GM12875 (cell line): ENCODE results near the gene GTF2H3.

Experiments used
- H3K4me3 ChIP-seq: one replicate; pipeline ENCODE4 v1.5.1; 2011; ENCODE audit warnings: low read depth, low read length, control low read depth
- TF ChIP-seq, protein P1 (sequence below): IDR thresholded peaks from 2 replicates; pipeline ENCODE4 v1.5.1; 2011; ENCODE audit warnings: low read depth, mild to moderate bottlenecking, control low read depth, inconsistent platforms, low read length, moderate library complexity, borderline replicate concordance; ENCODE audit not compliant: insufficient read depth

GTF2H3 gene

GRCh38 chr12:123645878-123646277, 12.2 kb downstream of the GTF2H3 start:
- H3K4me3 ChIP-seq: no peak overlapping the region

GRCh38 chr12:123648401-123648800, 14.8 kb downstream of the GTF2H3 start:
- no peak overlapping the region for H3K4me3 ChIP-seq
- TF ChIP-seq, protein P1, sequence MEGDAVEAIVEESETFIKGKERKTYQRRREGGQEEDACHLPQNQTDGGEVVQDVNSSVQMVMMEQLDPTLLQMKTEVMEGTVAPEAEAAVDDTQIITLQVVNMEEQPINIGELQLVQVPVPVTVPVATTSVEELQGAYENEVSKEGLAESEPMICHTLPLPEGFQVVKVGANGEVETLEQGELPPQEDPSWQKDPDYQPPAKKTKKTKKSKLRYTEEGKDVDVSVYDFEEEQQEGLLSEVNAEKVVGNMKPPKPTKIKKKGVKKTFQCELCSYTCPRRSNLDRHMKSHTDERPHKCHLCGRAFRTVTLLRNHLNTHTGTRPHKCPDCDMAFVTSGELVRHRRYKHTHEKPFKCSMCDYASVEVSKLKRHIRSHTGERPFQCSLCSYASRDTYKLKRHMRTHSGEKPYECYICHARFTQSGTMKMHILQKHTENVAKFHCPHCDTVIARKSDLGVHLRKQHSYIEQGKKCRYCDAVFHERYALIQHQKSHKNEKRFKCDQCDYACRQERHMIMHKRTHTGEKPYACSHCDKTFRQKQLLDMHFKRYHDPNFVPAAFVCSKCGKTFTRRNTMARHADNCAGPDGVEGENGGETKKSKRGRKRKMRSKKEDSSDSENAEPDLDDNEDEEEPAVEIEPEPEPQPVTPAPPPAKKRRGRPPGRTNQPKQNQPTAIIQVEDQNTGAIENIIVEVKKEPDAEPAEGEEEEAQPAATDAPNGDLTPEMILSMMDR: no peak

More at GRCh38 chr12:123645878-123646277, 12.2 kb downstream of the GTF2H3 start:
- TF ChIP-seq, protein P1: no peak

- TF ChIP-seq, protein P1: no peak
These were observed 20.6 kb downstream of the GTF2H3 start for GRCh38 chr12:123654129-123654701.

GRCh38 chr12:123655420-123655819, 21.8 kb downstream of the GTF2H3 start:
- TF ChIP-seq, protein P1: no peak

More at GRCh38 chr12:123654129-123654701, 20.6 kb downstream of the GTF2H3 start:
- H3K4me3 ChIP-seq: no peak overlapping the region

GRCh38 chr12:123656392-123656791, 22.8 kb downstream of the GTF2H3 start:
- TF ChIP-seq, protein P1: no peak
- H3K4me3 ChIP-seq: no peak overlapping the region

More at GRCh38 chr12:123655420-123655819, 21.8 kb downstream of the GTF2H3 start:
- H3K4me3 ChIP-seq: no peak overlapping the region

DNA sequence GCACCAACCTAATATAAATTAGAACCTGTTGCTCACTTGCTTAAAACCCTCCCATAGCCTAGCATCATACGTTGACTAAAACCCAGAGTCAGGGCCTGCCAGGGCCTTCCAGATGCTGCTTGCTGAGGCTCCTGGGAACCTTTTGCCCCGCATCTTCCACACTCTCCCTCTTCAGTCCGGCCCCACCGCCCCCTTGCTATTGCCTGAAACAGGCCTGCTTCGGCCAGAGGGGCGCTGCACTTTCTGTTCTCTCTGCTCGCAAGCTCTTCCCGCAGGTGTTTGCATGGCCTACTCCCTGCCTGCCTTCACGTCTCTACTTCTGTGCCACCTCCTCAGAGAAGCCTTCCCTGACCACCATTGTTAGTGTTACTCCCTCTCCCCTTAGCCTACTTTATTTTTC, 23.6 kb downstream of the GTF2H3 start:
- H3K4me3 ChIP-seq: no peak overlapping the region
- TF ChIP-seq, protein P1: no peak

DNA sequence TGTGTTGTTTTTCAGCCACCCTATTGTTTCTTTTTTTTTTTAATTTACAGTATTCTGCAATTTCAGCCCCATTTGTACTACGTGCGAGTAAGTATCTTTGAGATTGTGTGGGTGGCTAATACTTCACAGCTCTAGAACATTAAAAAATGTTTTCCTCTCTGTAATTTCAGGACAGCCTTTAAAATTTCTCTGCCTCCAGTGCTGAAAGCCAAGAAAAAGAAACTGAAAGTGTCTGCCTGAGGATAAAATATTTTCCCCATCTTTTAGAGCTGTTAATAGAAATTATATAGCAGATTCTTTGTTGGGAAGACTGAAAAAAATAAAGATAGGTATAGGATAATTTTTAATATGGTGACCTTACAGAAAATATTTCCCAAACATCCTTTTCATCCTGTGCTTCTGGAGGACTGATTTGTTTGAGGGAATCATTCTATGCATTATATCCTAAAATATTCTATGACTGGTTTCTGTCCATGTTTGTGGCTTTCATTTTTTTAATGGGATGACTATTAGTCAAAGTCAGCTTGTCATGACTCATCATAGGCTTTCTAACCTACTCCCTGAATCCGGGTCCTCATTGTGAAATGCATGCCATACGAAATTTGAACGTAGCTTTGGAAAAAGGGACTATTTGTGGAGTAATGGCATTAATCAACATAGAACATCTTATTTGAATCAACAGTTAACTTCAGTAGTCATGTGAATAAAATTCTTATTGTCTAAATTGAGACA, 26.5 kb downstream of the GTF2H3 start:
- TF ChIP-seq, protein P1: no peak
- H3K4me3 ChIP-seq: no peak overlapping the region
